GM12878 (cell line): ENCODE data around the gene ABCA3. TPM values are rescaled to one million over a fixed set of nuclear protein-coding genes. Genes with fewer than 3 reads are reported as not detected.

Experiments
- ATAC-seq: fragments of 200-7000 bp; cut with Tn5 transposase; 3 replicates; pipeline ENCODE4 v1.9.1; 2020; ENCODE audit warnings: mild to moderate bottlenecking, moderate library complexity
- BruUV-seq: library from RNA; stranded (reverse); fragments of 400-500 nt; replicated peaks from 2 replicates; lab custom pipeline; 2021; lab: Mats Ljungman, UMichigan
- CTCF ChIA-PET: fragments of 300-600 bp; sonication (Branson Sonifier 250); formaldehyde crosslinking; extraction: SDS; loops from one replicate; lab custom pipeline; 2021; ENCODE audit warnings: inconsistent platforms; lab: Yijun Ruan, JAX
- POLR2A ChIA-PET: fragments of 350-600 bp; formaldehyde crosslinking; extraction: SDS; loops from one replicate; lab custom pipeline; 2021; ENCODE audit warnings: inconsistent platforms; lab: Charles Lee
- RAD21 ChIA-PET: fragments of 300-600 bp; sonication (Branson Sonifier 250); formaldehyde crosslinking; loops from one replicate; lab custom pipeline; 2023; ENCODE audit warnings: antibody characterized with exemption; ENCODE audit not compliant: unreplicated experiment; lab: Charles Lee
- SMC1A ChIA-PET: fragments of 300-600 bp; sonication (Branson Sonifier 250); formaldehyde crosslinking; loops from one replicate; lab custom pipeline; 2023; ENCODE audit not compliant: unreplicated experiment, uncharacterized antibody; lab: Charles Lee
- DNase-seq: peaks from one replicate; pipeline ENCODE4 v3.0.0-alpha.2; 2011; ENCODE audit warnings: low read depth, low spot score
- FAIRE-seq: peaks from 3 replicates; lab custom pipeline; 2011; peaks lifted over from hg19 to GRCh38; lab: Jason Lieb, UNC
- H2AFZ ChIP-seq: 2 replicates; pipeline ENCODE4 v1.6.0; 2011; ENCODE audit warnings: low read depth, low read length, control low read depth; ENCODE audit not compliant: control insufficient read depth
- H3K27ac ChIP-seq: 2 replicates; pipeline ENCODE4 v1.5.1; 2011; ENCODE audit warnings: control low read depth; ENCODE audit not compliant: control insufficient read depth, insufficient read depth
- H3K27me3 ChIP-seq, 2 experiments: replicated peaks in 1 of 2; 2 replicates each; pipeline versions ENCODE4 v1.6.0 to v1.6.1; 2011; ENCODE audit warnings: low read length in 1 of 2; ENCODE audit not compliant: control insufficient read depth in 2 of 2, insufficient read depth in 2 of 2
- H3K36me3 ChIP-seq, 2 experiments: 2 replicates each; pipeline ENCODE4 v1.5.1; 2011; ENCODE audit warnings: low read length in 1 of 2; ENCODE audit not compliant: control insufficient read depth in 2 of 2, insufficient read depth in 2 of 2
- H3K4me1 ChIP-seq: 2 replicates; pipeline ENCODE4 v1.6.1; 2011; ENCODE audit warnings: mild to moderate bottlenecking, low read length, moderate library complexity, mixed read lengths; ENCODE audit not compliant: control insufficient read depth, insufficient read depth
- H3K4me2 ChIP-seq: 2 replicates; pipeline ENCODE4 v1.6.0; 2011; ENCODE audit warnings: control low read depth; ENCODE audit not compliant: control insufficient read depth, insufficient read depth
- H3K4me3 ChIP-seq: fragments of 200-600 bp; sonication (generic); 2 replicates; pipeline ENCODE4 v1.5.1; 2016
- H3K79me2 ChIP-seq: 2 replicates; pipeline ENCODE4 v1.6.0; 2011; ENCODE audit warnings: low read length; ENCODE audit not compliant: control insufficient read depth, insufficient read depth
- H3K9ac ChIP-seq: 2 replicates; pipeline ENCODE4 v1.8.0; 2011; ENCODE audit warnings: low read length, control low read depth, mixed read lengths; ENCODE audit not compliant: control insufficient read depth, insufficient read depth
- H3K9me3 ChIP-seq: replicated peaks from 3 replicates; pipeline ENCODE4 v1.5.1; 2011; ENCODE audit warnings: mild to moderate bottlenecking, low read length; ENCODE audit not compliant: control insufficient read depth, insufficient read depth
- H4K20me1 ChIP-seq: 2 replicates; pipeline ENCODE4 v1.6.0; 2011; ENCODE audit not compliant: control insufficient read depth, insufficient read depth
- ATF7 ChIP-seq: fragments of 450-650 bp; IDR thresholded peaks from 2 replicates; pipeline ENCODE4 v1.6.1; 2016; ENCODE audit warnings: low read depth, mild to moderate bottlenecking
- CBX3 ChIP-seq: fragments of 200-600 bp; sonication (generic); IDR thresholded peaks from 2 replicates; pipeline ENCODE4 v1.6.1; 2016; ENCODE audit warnings: low read depth, borderline replicate concordance
- CBX5 ChIP-seq: sonication (generic); IDR thresholded peaks from 2 replicates; pipeline ENCODE4 v1.6.1; 2016; ENCODE audit warnings: low read depth, moderate library complexity, mild to moderate bottlenecking, inconsistent platforms
- CHD2 ChIP-seq: IDR thresholded peaks from 2 replicates; pipeline ENCODE4 v1.6.1; 2011; ENCODE audit warnings: low read depth, low read length, improper control_type of control experiment, borderline replicate concordance
- CHD4 ChIP-seq: fragments of 200-600 bp; sonication (generic); IDR thresholded peaks from 2 replicates; pipeline ENCODE4 v1.6.1; 2016; ENCODE audit warnings: mild to moderate bottlenecking
- CREM ChIP-seq: IDR thresholded peaks from 2 replicates; pipeline ENCODE4 v1.6.1; 2014; ENCODE audit warnings: antibody characterized with exemption, low read depth
- ESRRA ChIP-seq: IDR thresholded peaks from 2 replicates; pipeline ENCODE4 v1.6.1; 2012; ENCODE audit warnings: mild to moderate bottlenecking, low read length, improper control_type of control experiment
- GATAD2B ChIP-seq: fragments of 450-650 bp; conservative IDR thresholded peaks from 2 replicates; pipeline ENCODE4 v1.6.1; 2017; ENCODE audit warnings: low read depth, mild to moderate bottlenecking, moderate library complexity
- IRF3 ChIP-seq: fragments of 450-650 bp; IDR thresholded peaks from 2 replicates; pipeline ENCODE4 v1.6.1; 2014; ENCODE audit warnings: mild to moderate bottlenecking
- LARP7 ChIP-seq: fragments of 450-650 bp; IDR thresholded peaks from 2 replicates; pipeline ENCODE4 v1.6.1; 2017; ENCODE audit warnings: mild to moderate bottlenecking
- NFYA ChIP-seq: IDR thresholded peaks from 2 replicates; pipeline ENCODE4 v1.6.1; 2011; ENCODE audit warnings: low read depth, mild to moderate bottlenecking, low read length, improper control_type of control experiment, borderline replicate concordance
- POLR2A ChIP-seq: IDR thresholded peaks from 2 replicates; pipeline ENCODE4 v1.6.1; 2011; ENCODE audit warnings: low read depth, mild to moderate bottlenecking, low read length
- RAD21 ChIP-seq: IDR thresholded peaks from 2 replicates; pipeline ENCODE4 v1.6.1; 2011; ENCODE audit warnings: mild to moderate bottlenecking, low read depth, low read length, moderate library complexity; ENCODE audit not compliant: insufficient read depth
- RAD51 ChIP-seq: fragments of 450-650 bp; IDR thresholded peaks from 2 replicates; pipeline ENCODE4 v1.6.1; 2016; ENCODE audit warnings: moderate library complexity, mild to moderate bottlenecking, inconsistent platforms
- SIN3A ChIP-seq: IDR thresholded peaks from 2 replicates; pipeline ENCODE4 v1.6.1; 2012; ENCODE audit warnings: low read depth, low read length, improper control_type of control experiment
- SREBF1 ChIP-seq: IDR thresholded peaks from 2 replicates; pipeline ENCODE4 v1.6.1; 2012; ENCODE audit warnings: mild to moderate bottlenecking, low read length
- SRF ChIP-seq, 2 experiments: IDR thresholded peaks; 2 replicates each; pipeline ENCODE4 v1.6.1; 2011; ENCODE audit warnings: low read depth in 2 of 2, low read length in 2 of 2, mild to moderate bottlenecking in 1 of 2, moderate library complexity in 1 of 2
- TAF1 ChIP-seq: IDR thresholded peaks from 2 replicates; pipeline ENCODE4 v1.6.1; 2011; ENCODE audit warnings: mild to moderate bottlenecking, low read depth, low read length, borderline replicate concordance
- TCF12 ChIP-seq: IDR thresholded peaks from 2 replicates; pipeline ENCODE4 v1.6.1; 2011; ENCODE audit warnings: low read depth, mild to moderate bottlenecking, low read length
- YY1 ChIP-seq: IDR thresholded peaks from 2 replicates; pipeline ENCODE4 v1.6.1; 2011; ENCODE audit warnings: low read depth, mild to moderate bottlenecking, low read length
- WGBS: methylation state at CpG from one replicate; pipeline ENCODE4 v1.1.6; 2016; ENCODE audit warnings: low lambda C conversion rate; ENCODE audit not compliant: insufficient replicate concordance, insufficient coverage; ENCODE audit errors: missing lambda C conversion rate; 5-methylcytosine and 5-hydroxymethylcytosine counted together
- in situ Hi-C: fragments of 300-500 bp; cut with MboI; formaldehyde crosslinking; loops from 9 replicates; pipeline ENCODE4 v1.14.3; 2018; ENCODE audit warnings: mixed read lengths
- intact Hi-C: fragments of 100-400 bp; cut with micrococcal nuclease; formaldehyde crosslinking; loops from one replicate; pipeline ENCODE4 v1.14.2; 2022; ENCODE audit not compliant: unreplicated experiment
- polyA plus RNA-seq, 11 experiments: library from polyadenylated mRNA; depleted of rRNA in 4 of 11; unstranded in 6 of 11; stranded (reverse) in 5 of 11; fragments of >200 nt; fragmentation: Nextera tagmentation in 4 of 11; fragmentation: Illumina TruSeq in 1 of 11; extraction: Ambion mirVana in 4 of 11; extraction: Trizol in 1 of 11; gene quantifications; 1 replicate in 1 of 11; 2 replicates in 10 of 11; pipeline versions ENCODE4 v1.2.1 to v1.2.3, GENCODE V29; 2011 to 2016; ENCODE audit warnings: inconsistent platforms in 2 of 11, missing spikeins in 2 of 11, low read depth in 1 of 11
- total RNA-seq, 4 experiments: library from RNA; depleted of rRNA in 3 of 4; stranded (reverse); fragments of >200 nt in 3 of 4; fragmentation: Illumina TruSeq in 1 of 4; extraction: Trizol in 1 of 4; gene quantifications; 2 replicates each; pipeline versions ENCODE4 v1.2.1 to v1.2.3, GENCODE V29; 2013 to 2021

ABCA3 gene
- total and polyA plus RNA-seq, 10 of the 15 experiments (the other 5 are each of a cell fraction or from before 2014, with no cell fraction given), result 0.71 to 17.6 (median 6.7) TPM

GRCh38 chr16:2357331-2357730 is 16.8 kb upstream of the ABCA3 start:
- no peaks in the 10 kb centered on the region for H3K4me1 ChIP-seq
- TF ChIP-seq RAD21, result no peak
- no peak for TF ChIP-seq CHD2
- no peak for TF ChIP-seq IRF3
- no peak for TF ChIP-seq SIN3A
- no peak for TF ChIP-seq CBX5
- no peak for TF ChIP-seq YY1
- no peak for TF ChIP-seq CREM
- no peak for TF ChIP-seq NFYA
- no peak for TF ChIP-seq CHD4
- no peak for TF ChIP-seq POLR2A
- no peak for TF ChIP-seq SRF (IDR thresholded peaks at IDR 0.05; ENCODE audit: low read depth in 2 of 2, low read length in 2 of 2)
- TF ChIP-seq ESRRA, result no peak
- TF ChIP-seq TCF12, result no peak
- TF ChIP-seq CBX3, result no peak
- no peak for TF ChIP-seq ATF7
- no peak for TF ChIP-seq TAF1
- no peak for TF ChIP-seq RAD51
- TF ChIP-seq LARP7, result no peak
- no peak for TF ChIP-seq GATAD2B
- no peak for TF ChIP-seq SREBF1
- BruUV-seq, result no TSS peak
- POLR2A ChIA-PET, result interaction anchor here (0.6 to 0.7 kb wide), 5 partner anchors 11 to 118 kb away, joined by 3 read pairs; partner anchors contain the start of gene TBC1D24
- ATAC-seq, result no peak
- no peaks in the 10 kb centered on the region for H4K20me1 ChIP-seq
- FAIRE-seq, result no peak
- H3K27me3 ChIP-seq, result 0 out of 4 replicates have a peak, but pooled peaks cover 0 to 2% of the 10 kb centered on the region in 2 experiments
- no peak overlapping the region for H3K27ac ChIP-seq
- peaks cover 3% of the 10 kb centered on the region; the same call in 2 of the 3 replicates for H3K9me3 ChIP-seq
- SMC1A ChIA-PET, result interaction anchor here (0.9 to 1.5 kb wide), 5 partner anchors 9 to 144 kb away, joined by 3 to 5 read pairs (median 4); partner anchors contain the start of gene CCNF
- H3K4me2 ChIP-seq, result no peak overlapping the region
- no peak overlapping the region for H3K9ac ChIP-seq
- H3K4me3 ChIP-seq, result no peak overlapping the region
- no peak overlapping the region for H2AFZ ChIP-seq
- intact Hi-C loops (no loop called here), in situ Hi-C loops (no loop called here)
- 84% methylated on average over 4 of the region's 4 CpGs for WGBS
- DNase-seq, result no peak
- no peaks in the 10 kb centered on the region for H3K36me3 ChIP-seq
- CTCF ChIA-PET, result interaction anchor here (0.7 to 0.9 kb wide), 3 partner anchors 12 to 62 kb away, joined by 3 read pairs; no protein-coding TSS in a partner anchor
- no peaks in the 10 kb centered on the region for H3K79me2 ChIP-seq
- RAD21 ChIA-PET, result interaction anchor here (1.2 kb wide), 1 partner anchor 10 kb away, joined by 3 read pairs; no protein-coding TSS in a partner anchor
